GM12892 (cell line): ENCODE data around the gene MAP3K5.

ENCODE experiments used
- POLR2AphosphoS5 ChIP-seq: IDR thresholded peaks from 2 replicates; pipeline ENCODE4 v1.6.1; 2011; ENCODE audit warnings: low read depth, low read length, control low read depth
- TAF1 ChIP-seq: IDR thresholded peaks from 2 replicates; pipeline ENCODE4 v1.6.1; 2011; ENCODE audit warnings: low read depth, mild to moderate bottlenecking, control low read depth, low read length, borderline replicate concordance

DNA sequence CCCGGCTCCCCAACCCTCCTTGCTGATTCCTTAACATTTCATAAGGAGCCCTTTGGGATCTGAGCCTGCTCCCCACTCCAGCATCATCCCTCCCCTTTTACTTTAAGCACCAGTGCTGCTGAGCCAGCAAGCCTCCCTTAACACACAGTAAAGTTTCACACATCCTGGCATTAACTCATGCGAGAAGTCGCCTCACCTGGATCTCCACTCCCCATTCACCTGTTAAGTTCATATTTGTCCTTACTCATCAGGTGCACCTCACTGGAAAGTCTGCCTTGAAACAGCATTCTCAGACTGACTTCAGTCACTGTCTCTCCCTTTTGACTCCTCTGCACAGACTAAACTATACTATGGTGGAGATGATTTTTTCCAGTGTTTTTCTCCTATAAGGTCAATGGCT is 194.2 kb downstream of the MAP3K5 start:
- TF ChIP-seq TAF1 (no peak), POLR2AphosphoS5 (no peak)
